H9 (cell line): ENCODE measurements around the gene TTC23L. TPM values are rescaled to one million over a fixed set of nuclear protein-coding genes. Genes with fewer than 3 reads are reported as not detected.
A peak's percentile ranks its signal among the peaks of the same experiment; 100 is the strongest.

ENCODE experiments used
- DNase-seq: peaks from one replicate; pipeline ENCODE4 v3.0.0-alpha.2; 2017
- H2AFZ ChIP-seq: one replicate; pipeline ENCODE4 v1.6.1; 2013; ENCODE audit warnings: mild to moderate bottlenecking, low read length, control low read depth, moderate library complexity
- H2AK5ac ChIP-seq: 2 replicates; pipeline ENCODE4 v1.6.1; 2013; ENCODE audit warnings: low read length, control low read depth, mixed read lengths; ENCODE audit not compliant: insufficient read length
- H2BK120ac ChIP-seq: one replicate; pipeline ENCODE4 v1.6.1; 2013; ENCODE audit warnings: low read depth, mild to moderate bottlenecking, low read length, control low read depth, inconsistent platforms; ENCODE audit not compliant: poor library complexity, severe bottlenecking
- H2BK12ac ChIP-seq: 2 replicates; pipeline ENCODE4 v1.6.1; 2013; ENCODE audit warnings: low read length, control low read depth, mixed read lengths, low read depth; ENCODE audit not compliant: insufficient read length
- H2BK15ac ChIP-seq: 2 replicates; pipeline ENCODE4 v1.6.1; 2013; ENCODE audit warnings: low read depth, low read length, control low read depth
- H2BK20ac ChIP-seq: one replicate; pipeline ENCODE4 v1.6.1; 2013; ENCODE audit warnings: low read depth, mild to moderate bottlenecking, low read length, control low read depth, inconsistent platforms; ENCODE audit not compliant: poor library complexity, severe bottlenecking
- H2BK5ac ChIP-seq: 2 replicates; pipeline ENCODE4 v1.6.1; 2013; ENCODE audit warnings: low read length, control low read depth, mixed read lengths; ENCODE audit not compliant: insufficient read length
- H3K14ac ChIP-seq: 2 replicates; pipeline ENCODE4 v1.6.1; 2013; ENCODE audit warnings: low read length, control low read depth; ENCODE audit not compliant: insufficient read depth
- H3K18ac ChIP-seq: 2 replicates; pipeline ENCODE4 v1.6.1; 2013; ENCODE audit warnings: low read depth, mild to moderate bottlenecking, mixed read lengths, low read length, control low read depth; ENCODE audit not compliant: insufficient read length
- H3K23ac ChIP-seq: 2 replicates; pipeline ENCODE4 v1.6.1; 2013; ENCODE audit warnings: low read length, control low read depth, mixed read lengths, low read depth; ENCODE audit not compliant: insufficient read length
- H3K23me2 ChIP-seq: 2 replicates; pipeline ENCODE4 v1.6.1; 2013; ENCODE audit warnings: low read depth, mild to moderate bottlenecking, mixed read lengths, low read length, control low read depth; ENCODE audit not compliant: insufficient read length, poor library complexity, severe bottlenecking
- H3K27ac ChIP-seq: 2 replicates; pipeline ENCODE4 v1.5.1; 2013; ENCODE audit warnings: low read length, control low read depth, mixed read lengths, low read depth; ENCODE audit not compliant: insufficient read length
- H3K27me3 ChIP-seq: 2 replicates; pipeline ENCODE4 v1.6.1; 2013; ENCODE audit warnings: low read length, control low read depth, inconsistent platforms; ENCODE audit not compliant: insufficient read depth
- H3K4ac ChIP-seq: 2 replicates; pipeline ENCODE4 v1.6.1; 2013; ENCODE audit warnings: low read depth, mild to moderate bottlenecking, control low read depth, inconsistent platforms, low read length, moderate library complexity
- H3K4me1 ChIP-seq: 2 replicates; pipeline ENCODE4 v1.6.1; 2013; ENCODE audit warnings: low read length, control low read depth, inconsistent platforms; ENCODE audit not compliant: insufficient read depth
- H3K4me2 ChIP-seq: 2 replicates; pipeline ENCODE4 v1.6.1; 2013; ENCODE audit warnings: low read length, control low read depth, mixed read lengths; ENCODE audit not compliant: insufficient read length, insufficient read depth
- H3K56ac ChIP-seq: 2 replicates; pipeline ENCODE4 v1.6.1; 2013; ENCODE audit warnings: low read depth, mild to moderate bottlenecking, mixed read lengths, low read length, control low read depth; ENCODE audit not compliant: insufficient read length
- H3K79me1 ChIP-seq: 2 replicates; pipeline ENCODE4 v1.6.1; 2013; ENCODE audit warnings: low read depth, mild to moderate bottlenecking, moderate library complexity, low read length, control low read depth, inconsistent platforms; ENCODE audit not compliant: insufficient read depth, poor library complexity, severe bottlenecking
- H3K79me2 ChIP-seq: 2 replicates; pipeline ENCODE4 v1.6.1; 2013; ENCODE audit warnings: low read length, control low read depth, inconsistent platforms; ENCODE audit not compliant: insufficient read depth
- H3K9ac ChIP-seq: 2 replicates; pipeline ENCODE4 v1.6.1; 2013; ENCODE audit warnings: low read length, control low read depth, mixed read lengths; ENCODE audit not compliant: insufficient read length; ENCODE audit errors: extremely low read depth
- H3K9me3 ChIP-seq: one replicate; pipeline ENCODE4 v1.6.1; 2013; ENCODE audit warnings: low read depth, low read length, inconsistent platforms; ENCODE audit not compliant: control insufficient read depth
- H3T11ph ChIP-seq: one replicate; pipeline ENCODE4 v1.6.1; 2013; ENCODE audit warnings: mild to moderate bottlenecking, low read length, control low read depth, inconsistent platforms
- H4K20me1 ChIP-seq: one replicate; pipeline ENCODE4 v1.6.1; 2013; ENCODE audit not compliant: control insufficient read depth, insufficient read length, insufficient read depth
- H4K5ac ChIP-seq: 2 replicates; pipeline ENCODE4 v1.6.1; 2013; ENCODE audit warnings: low read depth, mild to moderate bottlenecking, mixed read lengths, low read length, control low read depth; ENCODE audit not compliant: insufficient read length
- H4K8ac ChIP-seq: replicated peaks from 2 replicates; pipeline ENCODE4 v1.6.1; 2013; ENCODE audit warnings: low read length, control low read depth, mixed read lengths, low read depth; ENCODE audit not compliant: insufficient read length
- H4K91ac ChIP-seq: 2 replicates; pipeline ENCODE4 v1.6.1; 2013; ENCODE audit warnings: low read depth, mild to moderate bottlenecking, moderate library complexity, mixed read lengths, low read length, control low read depth; ENCODE audit not compliant: insufficient read length
- H3K27ac Mint-ChIP-seq, 3 experiments: 2 replicates in 2 of 3; 3 replicates in 1 of 3; pipeline ENCODE4 v1.8.0; 2020 to 2021; ENCODE audit warnings: mixed read lengths in 3 of 3, mild to moderate bottlenecking in 1 of 3, moderate library complexity in 1 of 3
- H3K27me3 Mint-ChIP-seq: 2 replicates; pipeline ENCODE4 v1.8.0; 2021; ENCODE audit warnings: low read depth, mild to moderate bottlenecking, moderate library complexity, mixed read lengths
- H3K36me3 Mint-ChIP-seq, 3 experiments: 2 replicates in 2 of 3; 3 replicates in 1 of 3; pipeline ENCODE4 v1.8.0; 2020 to 2021; ENCODE audit warnings: low read depth in 3 of 3, mixed read lengths in 3 of 3; ENCODE audit not compliant: insufficient read depth in 1 of 3
- H3K4me1 Mint-ChIP-seq, 2 experiments: 2 replicates each; pipeline ENCODE4 v1.8.0; 2020; ENCODE audit warnings: mixed read lengths in 2 of 2
- H3K4me3 Mint-ChIP-seq, 2 experiments: 2 replicates in 1 of 2; 3 replicates in 1 of 2; pipeline ENCODE4 v1.8.0; 2020 to 2021; ENCODE audit warnings: mild to moderate bottlenecking in 2 of 2, mixed read lengths in 2 of 2, moderate library complexity in 1 of 2
- H3K9me3 Mint-ChIP-seq, 2 experiments: 2 replicates in 1 of 2; 3 replicates in 1 of 2; pipeline ENCODE4 v1.8.0; 2020; ENCODE audit warnings: mild to moderate bottlenecking in 2 of 2, mixed read lengths in 2 of 2, moderate library complexity in 1 of 2
- WGBS: extraction: QIAGEN DNeasy Blood & Tissue Kit; methylation state at CpG from one replicate; pipeline ENCODE4 v1.1.7; 2013; ENCODE audit warnings: missing lambda C conversion rate, low lambda C conversion rate, mixed read lengths; ENCODE audit not compliant: insufficient read length; ENCODE audit errors: extremely low coverage; 5-methylcytosine and 5-hydroxymethylcytosine counted together
- total RNA-seq: library from RNA; stranded (reverse); gene quantifications from 2 replicates; pipeline ENCODE4 v1.2.1, GENCODE V29; 2021
- TF ChIP-seq, protein P1 (sequence below): fragments of 200-600 bp; sonication (generic); conservative IDR thresholded peaks from 3 replicates; pipeline ENCODE4 v1.8.0; 2021; ENCODE audit warnings: antibody characterized with exemption, mild to moderate bottlenecking

TTC23L gene
- total RNA-seq, 1 experiment from 2014 or later, result 0.96 TPM

DNA sequence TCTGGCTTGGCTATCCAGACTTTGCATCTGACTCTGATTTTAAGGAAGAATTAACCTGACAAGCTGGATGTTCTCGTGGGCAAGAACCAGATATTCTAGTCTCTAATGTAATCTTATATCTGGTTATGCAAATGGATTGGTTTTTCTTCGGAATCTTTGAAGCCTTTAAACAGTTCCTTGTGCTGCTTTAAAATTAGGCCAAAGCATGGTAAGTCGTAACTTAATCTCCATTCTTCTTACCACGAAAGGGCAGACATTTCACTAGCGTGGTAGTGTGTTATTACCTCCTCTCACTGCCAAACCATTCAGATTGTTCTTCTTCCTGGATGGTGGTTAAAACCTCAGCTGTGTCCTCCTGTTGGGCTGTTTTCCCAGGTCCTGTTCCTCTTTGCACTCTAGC, 34.1 kb upstream of the TTC23L start:
- Histone ChIP-seq H3K79me1 (no peaks in the 10 kb centered on the region), H3K14ac (no peak overlapping the region), H4K8ac (no peak overlapping the region), H3K4me2 (no peak overlapping the region), H2BK120ac (no peak overlapping the region), H2AK5ac (no peak overlapping the region), H3K9ac (no peak overlapping the region), H3K79me2 (no peaks in the 10 kb centered on the region), H3K4ac (no peak overlapping the region), H4K20me1 (no peaks in the 10 kb centered on the region), H3K4me1 (peaks cover 11% of the 10 kb centered on the region; the same call in 1 of the 2 replicates), H3K9me3 (no peaks in the 10 kb centered on the region), H2AFZ (no peak overlapping the region), H3K23me2 (no peaks in the 10 kb centered on the region), H3K23ac (no peak overlapping the region), H3T11ph (no peak overlapping the region), H2BK20ac (no peak overlapping the region), H2BK12ac (no peak overlapping the region), H3K56ac (no peak overlapping the region), H3K27me3 (no peaks in the 10 kb centered on the region), H3K27ac (no peak overlapping the region), H3K18ac (no peak overlapping the region), H4K5ac (no peak overlapping the region), H2BK5ac (no peak overlapping the region), H4K91ac (no peak overlapping the region), H2BK15ac (no peak overlapping the region)
- Mint-ChIP-seq H3K4me1 (peaks cover 17 to 19% of the 10 kb centered on the region in 2 experiments), H3K4me3 (no peak overlapping the region), H3K27ac (peak overlapping the region in 2 of 3 experiments; percentile 3 to 65; a peak in 3 of 7 replicates), H3K9me3 (no peaks in the 10 kb centered on the region), H3K36me3 (peaks cover 32 to 71% (median 41%) of the 10 kb centered on the region in 3 experiments; a peak in 6 of 7 replicates), H3K27me3 (no peaks in the 10 kb centered on the region)
- TF ChIP-seq, protein P1, sequence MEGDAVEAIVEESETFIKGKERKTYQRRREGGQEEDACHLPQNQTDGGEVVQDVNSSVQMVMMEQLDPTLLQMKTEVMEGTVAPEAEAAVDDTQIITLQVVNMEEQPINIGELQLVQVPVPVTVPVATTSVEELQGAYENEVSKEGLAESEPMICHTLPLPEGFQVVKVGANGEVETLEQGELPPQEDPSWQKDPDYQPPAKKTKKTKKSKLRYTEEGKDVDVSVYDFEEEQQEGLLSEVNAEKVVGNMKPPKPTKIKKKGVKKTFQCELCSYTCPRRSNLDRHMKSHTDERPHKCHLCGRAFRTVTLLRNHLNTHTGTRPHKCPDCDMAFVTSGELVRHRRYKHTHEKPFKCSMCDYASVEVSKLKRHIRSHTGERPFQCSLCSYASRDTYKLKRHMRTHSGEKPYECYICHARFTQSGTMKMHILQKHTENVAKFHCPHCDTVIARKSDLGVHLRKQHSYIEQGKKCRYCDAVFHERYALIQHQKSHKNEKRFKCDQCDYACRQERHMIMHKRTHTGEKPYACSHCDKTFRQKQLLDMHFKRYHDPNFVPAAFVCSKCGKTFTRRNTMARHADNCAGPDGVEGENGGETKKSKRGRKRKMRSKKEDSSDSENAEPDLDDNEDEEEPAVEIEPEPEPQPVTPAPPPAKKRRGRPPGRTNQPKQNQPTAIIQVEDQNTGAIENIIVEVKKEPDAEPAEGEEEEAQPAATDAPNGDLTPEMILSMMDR, result no peak
- DNase-seq, result no peak
- WGBS, result no CpG with 5 or more reads among the region's 5 CpGs
